Psoas muscle (tissue), 8 donors: ENCODE data around the gene PAPPA. TPM values are rescaled to one million over a fixed set of nuclear protein-coding genes. Genes with fewer than 3 reads are reported as not detected.

Source experiments
- ATAC-seq, 4 donors: fragments of 200-7000 bp; cut with Tn5 transposase; one replicate each; pipeline ENCODE4 v1.9.1; 2020; ENCODE audit warnings: moderate library complexity in 3 of 4, mild to moderate bottlenecking in 2 of 4
- DNase-seq, 2 donors: peaks; one replicate each; pipeline ENCODE4 v3.0.0-alpha.2; 2020
- H3K27ac ChIP-seq: fragments of 200-600 bp; one replicate; pipeline ENCODE4 v1.8.0; 2022
- H3K27me3 ChIP-seq, 3 donors: fragments of 200-600 bp in 1 of 3; one replicate each; pipeline versions ENCODE4 v1.6.1 to v1.8.0; 2013 to 2022; ENCODE audit warnings: low read length in 2 of 3, mild to moderate bottlenecking in 2 of 3, moderate library complexity in 1 of 3; ENCODE audit not compliant: insufficient read depth in 3 of 3
- H3K36me3 ChIP-seq, 2 donors: fragments of 200-600 bp in 1 of 2; one replicate each; pipeline versions ENCODE4 v1.6.1 to v1.8.0; 2013 to 2022; ENCODE audit warnings: low read depth in 1 of 2, mild to moderate bottlenecking in 1 of 2, moderate library complexity in 1 of 2; ENCODE audit not compliant: insufficient read depth in 1 of 2
- H3K4me1 ChIP-seq: fragments of 200-600 bp; one replicate; pipeline ENCODE4 v1.8.0; 2022
- H3K4me3 ChIP-seq: fragments of 200-600 bp; one replicate; pipeline ENCODE4 v1.8.0; 2022; ENCODE audit warnings: mild to moderate bottlenecking
- H3K9me3 ChIP-seq: fragments of 200-600 bp; one replicate; pipeline ENCODE4 v1.8.0; 2022
- WGBS, 3 donors: extraction: QIAGEN DNeasy Blood & Tissue Kit; methylation state at CpG; one replicate each; pipeline versions ENCODE4 v1.1.6 to v1.1.7; 2013; 5-methylcytosine and 5-hydroxymethylcytosine counted together
- intact Hi-C, 2 donors: fragments of 100-400 bp; cut with DNase I; formaldehyde crosslinking; loops; one replicate each; pipeline versions ENCODE4 v1.11.0 to v1.14.2; 2022
- polyA plus RNA-seq, 3 donors: library from polyadenylated mRNA; stranded (reverse); fragments of 200-250 nt; gene quantifications; one replicate each; pipeline ENCODE4 v1.2.3, GENCODE V29; 2013
- total RNA-seq, 4 donors: library from RNA; stranded (reverse); fragmentation: NEBNext Ultra II Directional in 2 of 4; extraction: Animal tissue kit (Norgen Biotek cat#: 25700) in 2 of 4; gene quantifications; one replicate each; pipeline versions ENCODE4 v1.2.1 to v1.2.4, GENCODE V29; 2021 to 2023
- TF ChIP-seq, protein P1 (sequence below): fragments of 200-600 bp; IDR thresholded peaks from one replicate; pipeline ENCODE4 v1.8.0; 2022; ENCODE audit warnings: antibody characterized with exemption
- donor health status: healthy with polysubstance abuse.
- donor health status: DM: no; HTN: no; CAD: no; lungs with moderate emphysema.
- donor health status: Bipolar disorder and iron deficiency.
- donor health status: healthy.
- donor health status: DM: yes; HTN: yes; CAD: no.
- donor health status: DM: no; HTN: no; CAD: no.
- donor health status: DM: no; HTN: no; CAD: no.
- donor health status: DM: yes; HTN: yes; CAD: no.

PAPPA gene
- total and polyA plus RNA-seq, 7 donors, result 0.07 to 0.88 (median 0.61) TPM

DNA sequence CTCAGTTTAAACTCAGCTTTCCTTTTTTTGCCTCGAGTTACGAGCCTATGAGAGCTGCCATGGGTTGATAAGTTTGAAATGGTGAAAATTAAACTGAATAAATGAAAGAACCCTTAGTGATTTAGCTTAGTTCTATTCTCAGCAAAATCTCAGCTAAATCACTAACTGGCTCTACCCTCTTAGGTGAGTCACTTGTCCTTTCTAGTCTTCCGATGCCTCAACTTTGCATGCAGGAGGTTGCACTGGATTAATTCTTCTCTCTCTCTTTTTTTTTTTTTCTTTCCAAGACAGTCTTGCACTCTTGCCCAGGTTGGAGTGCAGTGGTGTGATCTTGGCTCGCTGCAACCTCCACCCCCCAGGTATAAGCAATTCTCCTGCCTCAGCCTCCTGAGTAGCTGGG, 83.9 kb downstream of the PAPPA start:
- TF ChIP-seq, protein P1, sequence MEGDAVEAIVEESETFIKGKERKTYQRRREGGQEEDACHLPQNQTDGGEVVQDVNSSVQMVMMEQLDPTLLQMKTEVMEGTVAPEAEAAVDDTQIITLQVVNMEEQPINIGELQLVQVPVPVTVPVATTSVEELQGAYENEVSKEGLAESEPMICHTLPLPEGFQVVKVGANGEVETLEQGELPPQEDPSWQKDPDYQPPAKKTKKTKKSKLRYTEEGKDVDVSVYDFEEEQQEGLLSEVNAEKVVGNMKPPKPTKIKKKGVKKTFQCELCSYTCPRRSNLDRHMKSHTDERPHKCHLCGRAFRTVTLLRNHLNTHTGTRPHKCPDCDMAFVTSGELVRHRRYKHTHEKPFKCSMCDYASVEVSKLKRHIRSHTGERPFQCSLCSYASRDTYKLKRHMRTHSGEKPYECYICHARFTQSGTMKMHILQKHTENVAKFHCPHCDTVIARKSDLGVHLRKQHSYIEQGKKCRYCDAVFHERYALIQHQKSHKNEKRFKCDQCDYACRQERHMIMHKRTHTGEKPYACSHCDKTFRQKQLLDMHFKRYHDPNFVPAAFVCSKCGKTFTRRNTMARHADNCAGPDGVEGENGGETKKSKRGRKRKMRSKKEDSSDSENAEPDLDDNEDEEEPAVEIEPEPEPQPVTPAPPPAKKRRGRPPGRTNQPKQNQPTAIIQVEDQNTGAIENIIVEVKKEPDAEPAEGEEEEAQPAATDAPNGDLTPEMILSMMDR, result no peak
- Histone ChIP-seq H3K27ac (no peak overlapping the region), H3K4me1 (no peaks in the 10 kb centered on the region), H3K36me3 (no peaks in the 10 kb centered on the region), H3K9me3 (no peaks in the 10 kb centered on the region), H3K4me3 (no peak overlapping the region), H3K27me3 (no peaks in the 10 kb centered on the region)
- no peak for DNase-seq
- no peak for ATAC-seq
- 80 to 92% (median 90%) methylated on average over 4 of the region's 4 CpGs for WGBS, 3 donors
- intact Hi-C loops, result loop anchor here in 1 of 2 donors (10.0 kb wide), 1 partner anchor 57 kb away; no protein-coding TSS in a partner anchor

DNA sequence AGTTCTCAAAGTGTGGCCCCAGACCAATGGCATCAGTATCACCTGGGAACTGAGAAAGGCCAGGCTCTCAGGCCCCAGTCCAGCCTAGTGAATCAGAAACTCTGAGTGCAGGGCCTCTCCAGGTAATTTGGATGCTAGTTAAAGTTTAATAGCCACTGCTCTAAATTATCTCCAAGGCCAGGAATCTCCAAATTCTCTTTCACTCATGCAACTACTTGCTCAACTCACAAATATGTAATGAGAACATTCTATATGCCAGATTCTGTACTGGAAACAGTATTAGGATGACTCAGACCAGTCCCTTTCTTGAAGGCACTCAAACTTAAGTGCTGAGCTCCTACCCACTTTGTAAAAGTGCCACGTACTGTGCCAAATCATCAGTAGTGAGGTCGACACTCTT, 84.6 kb downstream of the PAPPA start:
- DNase-seq, result no peak
- intact Hi-C loops, result loop anchor here in 1 of 2 donors (10.0 kb wide), 1 partner anchor 57 kb away; no protein-coding TSS in a partner anchor
- Histone ChIP-seq H3K27me3 (no peaks in the 10 kb centered on the region), H3K36me3 (no peaks in the 10 kb centered on the region), H3K4me1 (no peaks in the 10 kb centered on the region), H3K4me3 (no peak overlapping the region), H3K9me3 (no peaks in the 10 kb centered on the region), H3K27ac (no peak overlapping the region)
- 86 to 90% (median 89%) methylated on average over 2 of the region's 2 CpGs for whole genome bisulfite sequencing, 3 donors
- ATAC-seq, result no peak
- TF ChIP-seq, protein P1, result no peak

DNA sequence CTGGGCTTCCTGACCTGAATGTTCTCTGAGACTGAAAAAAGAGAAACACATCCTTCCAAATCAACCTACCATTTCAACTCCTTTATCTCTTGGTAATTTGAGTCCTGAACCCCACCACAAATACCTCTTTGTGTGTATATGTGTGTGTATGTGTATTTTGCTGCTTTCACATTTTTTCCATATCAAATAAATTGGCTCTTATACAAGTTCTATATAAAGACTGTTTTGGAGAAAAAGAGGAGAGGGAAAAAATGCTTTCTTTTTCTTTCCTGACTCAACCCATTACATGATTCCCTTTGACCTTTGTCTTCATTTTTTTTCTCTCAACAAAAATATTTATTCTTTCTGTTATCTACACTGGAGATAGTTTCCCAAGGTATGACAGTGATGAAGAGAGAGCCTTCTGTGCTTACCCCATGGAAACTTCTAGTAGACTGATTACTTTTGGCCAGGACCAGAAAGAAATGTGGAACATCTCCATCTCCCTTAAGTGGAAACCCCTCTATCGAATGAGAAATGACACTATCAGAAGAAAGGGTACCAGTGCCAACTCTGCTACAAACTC, 85.3 kb downstream of the PAPPA start:
- H3K36me3 ChIP-seq, result no peaks in the 10 kb centered on the region
- intact Hi-C loops, result loop anchor here in 1 of 2 donors (10.0 kb wide), 1 partner anchor 56 kb away; no protein-coding TSS in a partner anchor
- 67 to 81% (median 75%) methylated on average over 1 of the region's 1 CpG for WGBS, 3 donors
- no peaks in the 10 kb centered on the region for H3K27me3 ChIP-seq
- no peaks in the 10 kb centered on the region for H3K4me1 ChIP-seq
- ATAC-seq, result no peak
- H3K27ac ChIP-seq, result no peak overlapping the region
- no peak overlapping the region for H3K4me3 ChIP-seq
- TF ChIP-seq, protein P1, result no peak
- DNase-seq, result no peak
- no peaks in the 10 kb centered on the region for H3K9me3 ChIP-seq

DNA sequence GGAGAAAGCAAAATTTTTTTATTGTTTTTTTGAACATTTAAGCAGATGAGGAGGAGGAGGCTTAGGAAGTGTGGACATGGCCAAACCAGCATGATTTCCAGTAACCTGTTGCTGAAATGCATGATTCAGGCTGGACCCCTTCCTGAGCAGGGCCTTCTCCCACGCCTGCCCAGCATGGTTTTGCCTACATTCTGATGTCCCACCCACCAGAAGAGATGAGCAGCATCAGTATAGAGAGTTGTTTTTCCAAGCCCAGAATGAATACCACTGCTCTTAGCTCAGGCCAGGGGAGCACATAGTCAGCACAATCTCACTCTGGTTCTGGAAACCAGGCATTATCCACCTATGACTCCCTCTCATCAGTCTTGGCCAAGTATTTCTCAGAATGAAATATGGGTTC, 90.1 kb downstream of the PAPPA start:
- TF ChIP-seq, protein P1, result no peak
- no peaks in the 10 kb centered on the region for H3K4me1 ChIP-seq
- ATAC-seq (no peak), DNase-seq (no peak)
- H3K36me3 ChIP-seq, result no peaks in the 10 kb centered on the region
- 83 to 100% (median 88%) methylated on average over 1 of the region's 1 CpG for WGBS, 3 donors
- intact Hi-C loops, result no loop called here
- H3K27me3 ChIP-seq, result peaks cover 0 to 5% (median 0%) of the 10 kb centered on the region in 3 donors
- no peak overlapping the region for H3K4me3 ChIP-seq
- no peak overlapping the region for H3K27ac ChIP-seq
- H3K9me3 ChIP-seq, result no peaks in the 10 kb centered on the region

DNA sequence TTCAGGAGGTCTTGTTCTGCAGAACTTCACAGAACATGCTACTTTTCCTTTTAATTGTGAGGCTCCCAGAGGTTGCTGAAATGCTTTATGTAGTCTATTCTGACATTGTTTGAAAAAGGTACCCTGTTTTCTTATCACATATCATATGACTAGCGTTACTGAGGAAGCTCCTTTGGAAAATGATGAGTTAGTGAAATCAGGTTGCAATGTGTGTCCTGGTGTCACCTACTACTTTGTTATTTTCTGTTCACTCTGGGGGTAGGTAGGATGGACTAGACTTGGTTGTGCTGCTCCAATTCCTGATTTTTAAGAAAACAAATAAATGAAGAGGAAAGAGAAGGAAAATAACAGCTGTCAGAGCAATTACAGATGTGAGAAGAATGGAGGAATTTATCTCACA, 93.7 kb downstream of the PAPPA start:
- ATAC-seq (no peak), DNase-seq (no peak)
- H3K27me3 ChIP-seq, result peaks cover 0 to 5% (median 0%) of the 10 kb centered on the region in 3 donors
- no peaks in the 10 kb centered on the region for H3K36me3 ChIP-seq
- 81 to 89% (median 87%) methylated on average over 1 of the region's 1 CpG for WGBS, 3 donors
- H3K4me1 ChIP-seq, result no peaks in the 10 kb centered on the region
- no peaks in the 10 kb centered on the region for H3K9me3 ChIP-seq
- intact Hi-C loops, result no loop called here
- TF ChIP-seq, protein P1, result no peak
- H3K4me3 ChIP-seq, result no peak overlapping the region
- H3K27ac ChIP-seq, result no peak overlapping the region
